KG1 (cell line): Measurements from ENCODE around the gene SLC10A7.

Experiments
- DNase-seq: peaks from one replicate; lab custom pipeline; 2025; lab: John Stamatoyannopoulos, UW

The SLC10A7 gene

GRCh38 chr4:146521541-146522097 is at the start of gene SLC10A7:
Gene SLC10A7 (minus strand): TSS chr4:146521940. CDS start chr4:146521717, 223 bp downstream.
- no peak for DNase-seq

GRCh38 chr4:146567396-146567795 is 45.7 kb upstream of the SLC10A7 start:
- DNase-seq, result no peak

GRCh38 chr4:146564492-146564891 is 42.8 kb upstream of the SLC10A7 start:
- no peak for DNase-seq

- DNase-seq, result no peak
Observed at GRCh38 chr4:146550161-146550560, 28.4 kb upstream of the SLC10A7 start.

GRCh38 chr4:146548443-146548842 is 26.7 kb upstream of the SLC10A7 start:
- no peak for DNase-seq

GRCh38 chr4:146545102-146545501 is 23.4 kb upstream of the SLC10A7 start:
- no peak for DNase-seq

GRCh38 chr4:146534178-146534577 is 12.4 kb upstream of the SLC10A7 start:
- DNase-seq, result no peak

GRCh38 chr4:146525754-146526153 is 4.0 kb upstream of the SLC10A7 start:
- DNase-seq, result no peak

GRCh38 chr4:146524663-146525062 is 2.9 kb upstream of the SLC10A7 start:
- DNase-seq, result no peak

- no peak for DNase-seq
Observed at GRCh38 chr4:146522869-146523205, 1.1 kb upstream of the SLC10A7 start.

- peak; percentile 22 for DNase-seq
Observed at GRCh38 chr4:146522098-146522868, 543 bp upstream of the SLC10A7 start.

- no peak for DNase-seq
Observed at GRCh38 chr4:146520896-146521540, 722 bp downstream of the SLC10A7 start.

GRCh38 chr4:146514651-146515357 is 6.9 kb downstream of the SLC10A7 start:
- no peak for DNase-seq

- no peak for DNase-seq
Observed at GRCh38 chr4:146513548-146513947, 8.2 kb downstream of the SLC10A7 start.

GRCh38 chr4:146511381-146511780 is 10.4 kb downstream of the SLC10A7 start:
- no peak for DNase-seq

GRCh38 chr4:146510942-146511341 is 10.8 kb downstream of the SLC10A7 start:
- no peak for DNase-seq

GRCh38 chr4:146508229-146508939 is 13.4 kb downstream of the SLC10A7 start:
- no peak for DNase-seq

GRCh38 chr4:146507632-146508031 is 14.1 kb downstream of the SLC10A7 start:
- no peak for DNase-seq

GRCh38 chr4:146506272-146506671 is 15.5 kb downstream of the SLC10A7 start:
- no peak for DNase-seq

- DNase-seq, result no peak
Observed at GRCh38 chr4:146500216-146500615, 21.5 kb downstream of the SLC10A7 start.

GRCh38 chr4:146498291-146498690 is 23.4 kb downstream of the SLC10A7 start:
- no peak for DNase-seq

- no peak for DNase-seq
Observed at GRCh38 chr4:146495269-146495668, 26.5 kb downstream of the SLC10A7 start.
